SH-SY5Y (cell line): ENCODE results near the gene RPP14.

Experiments used
- GATA2 ChIP-seq: IDR thresholded peaks from 2 replicates; pipeline ENCODE4 v1.6.1; 2011; ENCODE audit warnings: mild to moderate bottlenecking, low read depth, low read length
- GATA3 ChIP-seq: IDR thresholded peaks from 2 replicates; pipeline ENCODE4 v1.6.1; 2011; ENCODE audit warnings: low read depth, mild to moderate bottlenecking, low read length, moderate library complexity

RPP14 gene

DNA sequence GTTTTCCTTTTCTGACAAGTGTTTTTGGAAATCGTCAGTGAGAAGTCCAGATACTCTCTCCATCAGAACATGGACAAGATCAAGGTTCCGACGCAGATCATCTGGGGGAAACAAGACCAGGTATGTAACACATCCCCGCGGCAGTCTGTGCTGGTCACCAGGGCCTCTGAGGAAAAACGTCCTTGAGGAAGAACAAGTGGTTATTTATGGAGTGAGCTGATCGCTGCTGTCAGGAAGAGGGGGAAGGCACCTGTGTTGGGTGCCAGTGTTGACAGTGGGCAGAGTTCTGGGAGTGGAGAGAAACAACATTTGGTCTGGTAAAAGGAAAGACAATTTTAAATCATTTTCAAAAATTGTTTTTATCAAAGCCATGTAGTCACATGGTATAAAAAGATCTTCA, 20.7 kb upstream of the RPP14 start:
- no peak for TF ChIP-seq GATA2
- TF ChIP-seq GATA3: no peak

DNA sequence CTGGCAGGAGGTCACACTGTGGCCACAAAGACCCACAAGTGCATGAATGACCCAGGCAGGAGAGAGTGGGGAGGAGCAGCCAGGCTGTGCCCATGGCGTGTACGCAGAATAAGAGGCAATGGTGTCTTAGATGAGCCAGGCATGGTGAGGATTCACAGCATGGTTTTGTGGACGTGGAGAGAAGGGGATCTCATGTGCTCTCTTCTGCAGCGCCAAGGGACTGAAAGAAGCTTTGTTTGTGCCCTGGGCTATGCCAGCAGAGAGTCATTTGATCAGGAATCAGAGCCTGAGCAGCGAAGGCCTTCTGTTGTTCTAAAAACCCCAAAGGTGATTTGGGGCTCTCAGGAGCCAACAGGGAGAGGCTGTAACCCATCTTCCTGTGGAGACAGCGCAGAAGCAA, 18.7 kb upstream of the RPP14 start:
- TF ChIP-seq GATA3: no peak
- TF ChIP-seq GATA2: no peak

DNA sequence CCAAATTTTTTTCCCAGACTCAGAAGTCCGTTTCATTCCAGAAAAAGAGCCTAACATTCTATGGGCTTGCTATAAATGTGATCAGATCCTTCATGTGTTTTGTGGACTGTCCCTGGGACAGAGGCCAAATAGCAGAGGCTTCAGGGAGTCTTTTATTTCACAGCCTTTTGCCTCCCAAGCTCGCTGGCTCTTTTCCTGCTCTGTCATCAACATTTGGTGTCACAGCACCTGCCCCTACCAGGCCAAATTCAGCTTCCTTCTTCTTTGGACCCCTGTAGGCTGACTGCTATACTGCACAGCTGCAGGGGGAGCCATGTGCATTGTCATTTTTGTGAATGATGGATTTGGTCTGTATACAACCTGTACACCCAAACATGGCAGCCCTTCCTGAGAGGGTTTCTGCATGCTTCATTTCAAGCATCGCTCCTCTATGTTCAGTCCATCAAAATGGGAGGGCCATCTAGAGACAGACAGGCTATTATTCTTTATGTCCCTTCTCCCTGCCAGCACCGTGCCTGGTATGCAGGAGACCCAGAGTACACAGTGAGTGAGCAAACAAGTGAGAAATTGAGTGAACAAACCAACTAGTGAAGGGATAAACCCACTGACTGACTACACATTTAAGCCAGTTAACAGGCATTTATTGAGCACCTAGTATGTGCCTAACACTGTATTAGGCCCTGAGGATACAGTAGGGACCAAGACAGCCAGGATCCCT, 17.9 kb upstream of the RPP14 start:
- TF ChIP-seq GATA3 (no peak), GATA2 (no peak)

DNA sequence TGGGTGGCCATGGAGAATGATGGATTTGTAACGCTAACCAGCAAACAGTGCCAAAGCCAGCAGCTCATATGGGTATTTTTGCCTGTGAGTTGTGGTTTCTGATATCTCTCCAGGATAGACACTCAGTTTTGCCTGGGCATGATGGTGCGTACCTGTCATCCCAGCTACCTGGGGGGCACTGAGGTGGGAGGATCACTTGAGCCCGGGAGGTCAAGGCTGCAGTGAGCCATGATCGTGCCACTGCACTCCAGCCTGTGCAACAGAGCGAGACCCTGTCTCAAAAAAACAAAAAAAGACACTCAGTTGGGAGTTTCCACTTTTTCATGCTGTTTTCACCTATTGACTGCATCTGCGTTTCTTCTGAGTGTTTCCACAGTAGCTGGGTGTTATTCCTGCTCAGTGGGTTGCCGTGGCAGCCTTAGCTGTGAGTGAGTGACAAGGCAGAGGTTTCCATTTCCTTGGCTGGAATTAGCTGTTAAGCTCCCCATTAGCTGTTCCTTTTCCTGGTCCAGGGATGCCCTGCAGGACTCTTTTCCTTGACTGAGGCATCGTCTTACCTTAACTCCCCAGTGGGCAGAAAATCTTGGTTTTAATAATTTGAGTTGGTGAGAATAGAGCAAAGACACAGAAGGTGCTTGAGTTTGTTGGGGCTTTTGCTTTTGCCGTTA, 14.2 kb upstream of the RPP14 start:
- TF ChIP-seq GATA3: no peak
- no peak for TF ChIP-seq GATA2

DNA sequence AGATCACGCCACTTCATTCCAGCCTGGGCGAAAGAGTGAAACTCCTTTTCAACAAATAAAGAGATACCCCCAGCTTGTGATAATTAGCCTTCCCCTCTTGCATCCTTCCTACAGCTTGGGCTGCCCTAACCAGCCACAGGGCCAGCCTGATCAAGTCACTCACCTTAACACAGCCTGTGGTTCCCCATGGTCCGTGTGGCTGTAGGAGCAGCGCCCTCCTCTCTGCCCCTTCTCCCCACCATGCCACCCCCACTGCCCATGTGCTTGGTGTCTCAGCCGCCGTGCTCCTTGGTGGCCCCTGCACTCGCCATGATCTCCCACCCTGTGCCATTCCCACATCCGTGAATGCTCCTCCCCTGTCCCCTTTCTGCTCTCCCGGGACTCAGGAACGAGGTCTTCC, 13.2 kb upstream of the RPP14 start:
- no peak for TF ChIP-seq GATA3
- TF ChIP-seq GATA2: no peak

DNA sequence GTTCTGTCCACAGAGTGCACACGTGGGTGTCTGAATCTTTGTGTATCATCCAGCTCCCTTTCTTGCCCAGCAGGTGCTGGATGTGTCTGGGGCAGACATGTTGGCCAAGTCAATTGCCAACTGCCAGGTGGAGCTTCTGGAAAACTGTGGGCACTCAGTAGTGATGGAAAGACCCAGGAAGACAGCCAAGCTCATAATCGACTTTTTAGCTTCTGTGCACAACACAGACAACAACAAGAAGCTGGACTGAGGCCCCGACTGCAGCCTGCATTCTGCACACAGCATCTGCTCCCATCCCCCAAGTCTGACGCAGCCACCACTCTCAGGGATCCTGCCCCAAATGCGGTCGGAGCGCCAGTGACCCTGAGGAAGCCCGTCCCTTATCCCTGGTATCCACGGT, 12.5 kb upstream of the RPP14 start:
- TF ChIP-seq GATA3: no peak
- TF ChIP-seq GATA2: no peak

DNA sequence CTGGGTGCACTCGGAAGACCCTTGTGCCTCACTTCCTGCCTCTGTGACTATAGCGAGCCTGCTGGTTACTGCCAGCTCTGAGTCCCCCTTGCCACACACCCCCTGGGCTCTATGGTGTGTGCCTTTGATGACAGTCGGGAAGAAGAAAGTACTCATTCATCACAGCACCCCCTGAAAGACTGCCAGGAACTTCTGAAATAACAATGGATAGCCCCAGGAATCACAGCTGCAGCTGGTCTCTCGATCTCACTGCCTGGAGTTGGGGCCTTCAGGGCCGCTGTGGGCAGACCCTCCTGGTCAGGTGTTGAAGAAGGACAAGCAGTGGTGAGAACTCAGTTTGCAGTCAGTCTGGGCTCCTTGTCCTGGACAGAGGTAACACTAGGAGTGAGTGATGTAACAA, 9.8 kb upstream of the RPP14 start:
- TF ChIP-seq GATA3: no peak
- no peak for TF ChIP-seq GATA2

DNA sequence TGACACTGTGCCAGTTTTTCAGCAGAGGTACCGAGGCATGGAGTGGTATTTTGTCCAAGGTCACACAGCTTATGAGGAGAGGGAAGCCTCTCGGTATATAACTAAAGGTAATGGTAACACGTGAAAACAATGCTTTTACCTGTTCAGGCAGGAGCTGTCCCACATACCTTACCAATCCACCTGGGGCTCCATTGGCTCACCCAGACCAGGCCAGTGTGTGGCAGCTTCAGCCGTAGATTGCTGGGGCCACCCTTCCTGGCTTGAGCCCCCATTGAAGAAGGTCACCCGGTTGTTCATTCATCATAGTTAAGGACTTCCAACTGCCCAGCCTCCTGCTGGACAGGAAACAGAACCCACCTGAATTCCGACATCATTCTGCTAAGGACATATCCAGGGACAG, 9.2 kb upstream of the RPP14 start:
- TF ChIP-seq GATA2: no peak
- no peak for TF ChIP-seq GATA3

DNA sequence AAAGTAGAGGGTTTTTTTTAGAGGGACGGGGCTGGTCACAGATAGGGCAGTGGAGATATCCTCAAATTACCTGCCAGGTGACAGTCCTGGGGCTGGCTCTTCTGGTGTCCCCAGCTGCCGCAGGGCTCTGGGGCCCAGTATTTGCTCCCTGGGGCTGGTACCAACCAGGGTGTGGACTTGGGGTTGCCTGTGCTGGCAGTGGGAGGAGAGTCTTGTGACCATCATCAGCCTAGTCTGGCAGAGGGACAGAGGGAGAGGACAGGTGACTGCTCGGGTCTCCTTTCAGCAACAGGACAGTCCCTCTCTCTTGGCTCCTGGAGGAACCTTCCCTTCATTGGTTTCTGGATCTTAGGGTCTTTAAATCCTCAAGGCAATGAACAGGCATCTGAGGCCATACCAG, 7.9 kb upstream of the RPP14 start:
- TF ChIP-seq GATA3 (no peak), GATA2 (no peak)

DNA sequence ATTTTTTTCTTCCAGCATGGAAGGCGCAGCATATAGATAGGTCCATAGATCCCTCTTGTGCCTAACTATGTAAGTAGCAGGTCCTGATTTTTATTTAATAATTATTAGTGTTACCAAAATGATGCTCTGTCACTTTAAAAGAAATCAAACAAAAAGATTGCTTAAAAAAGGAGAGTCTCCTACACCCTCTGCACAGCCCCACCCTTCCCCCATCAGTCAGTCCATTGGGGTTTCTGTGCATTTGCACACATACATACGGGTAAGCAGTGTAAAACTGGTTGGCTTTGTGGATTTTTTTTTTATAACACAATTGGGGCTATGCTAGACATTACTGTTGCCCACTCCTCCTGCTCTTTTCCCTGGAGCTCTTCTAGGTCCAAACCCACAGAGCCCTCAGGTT, 7.0 kb upstream of the RPP14 start:
- no peak for TF ChIP-seq GATA2
- TF ChIP-seq GATA3: no peak

DNA sequence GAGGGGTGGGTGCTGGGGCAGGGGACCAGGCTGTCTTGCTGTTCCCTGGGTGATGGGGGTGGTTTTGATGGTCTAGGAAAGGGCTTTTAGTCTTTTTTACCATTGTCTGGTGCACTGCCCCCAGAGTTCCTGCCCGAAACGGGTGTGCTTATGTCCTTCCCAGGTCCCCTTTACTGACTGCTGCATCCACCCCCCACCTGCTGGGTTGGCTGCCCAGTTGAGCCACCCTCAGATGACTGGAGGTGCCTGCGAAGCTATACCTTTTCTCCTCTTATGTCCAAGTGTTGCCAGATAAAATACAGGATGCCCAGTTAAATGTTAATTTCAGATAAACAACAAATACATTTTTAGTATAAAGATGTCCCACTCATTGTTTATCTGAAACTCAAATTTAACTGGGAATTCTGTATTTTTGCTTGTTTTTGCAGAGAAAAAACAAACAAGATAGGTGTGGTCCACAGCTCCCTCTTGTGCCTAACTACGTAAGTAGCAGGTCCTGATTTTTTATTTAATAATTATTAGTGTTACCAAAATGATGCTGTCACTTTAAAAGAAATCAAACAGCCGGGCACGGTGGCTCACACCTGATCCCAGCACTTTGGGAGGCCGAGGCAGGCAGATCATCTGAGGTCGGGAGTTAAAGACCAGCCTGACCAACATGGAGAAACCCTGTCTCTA, 6.1 kb upstream of the RPP14 start:
- no peak for TF ChIP-seq GATA3
- TF ChIP-seq GATA2: no peak

DNA sequence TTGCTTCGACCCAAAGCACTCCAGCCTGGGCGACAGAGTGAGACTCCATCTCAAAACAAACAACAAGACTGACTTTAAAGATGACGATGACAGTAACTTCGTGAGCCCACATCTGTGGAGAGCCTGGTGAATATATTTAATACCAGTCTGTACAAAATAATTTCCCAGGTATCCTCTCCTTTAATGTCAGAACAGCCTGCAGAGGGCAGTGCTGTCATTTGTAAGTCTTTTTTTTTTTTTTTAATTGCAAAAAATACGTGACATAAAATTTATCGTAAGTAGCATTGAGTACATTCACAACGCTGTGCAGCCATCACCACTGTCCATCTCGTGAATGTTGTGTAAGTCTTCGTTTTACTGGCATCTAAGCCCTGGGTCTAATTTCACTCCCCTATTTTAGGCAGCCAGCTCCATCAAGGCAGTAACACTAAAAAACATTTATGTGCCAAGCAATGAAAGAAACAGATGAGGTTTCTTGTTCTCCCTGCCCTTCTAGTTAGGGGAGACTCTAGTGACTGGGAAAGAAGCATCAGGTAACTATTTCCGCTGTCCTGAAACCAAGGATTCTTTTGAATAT, 1.7 kb downstream of the RPP14 start:
- TF ChIP-seq GATA3 (no peak), GATA2 (no peak)

DNA sequence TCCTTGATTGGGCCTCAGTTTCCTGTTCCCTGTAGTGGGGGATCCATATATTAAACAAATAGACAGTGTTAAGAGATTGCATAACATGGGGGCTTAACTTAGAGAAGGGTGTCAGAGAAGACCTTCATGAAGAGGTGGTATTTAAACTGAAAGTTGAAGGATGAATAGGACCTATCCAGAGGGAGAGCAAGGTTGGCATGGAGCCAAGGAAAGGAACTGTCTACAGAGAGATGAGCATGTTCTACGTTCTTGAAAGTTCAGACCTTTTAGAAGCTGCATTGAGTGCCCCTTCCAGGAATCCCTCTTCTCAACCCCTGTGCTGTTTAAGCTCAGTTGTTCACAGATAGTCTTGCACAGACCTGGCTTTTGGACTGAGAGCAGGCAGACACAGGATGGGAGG, 2.7 kb downstream of the RPP14 start:
- TF ChIP-seq GATA3 (no peak), GATA2 (no peak)

DNA sequence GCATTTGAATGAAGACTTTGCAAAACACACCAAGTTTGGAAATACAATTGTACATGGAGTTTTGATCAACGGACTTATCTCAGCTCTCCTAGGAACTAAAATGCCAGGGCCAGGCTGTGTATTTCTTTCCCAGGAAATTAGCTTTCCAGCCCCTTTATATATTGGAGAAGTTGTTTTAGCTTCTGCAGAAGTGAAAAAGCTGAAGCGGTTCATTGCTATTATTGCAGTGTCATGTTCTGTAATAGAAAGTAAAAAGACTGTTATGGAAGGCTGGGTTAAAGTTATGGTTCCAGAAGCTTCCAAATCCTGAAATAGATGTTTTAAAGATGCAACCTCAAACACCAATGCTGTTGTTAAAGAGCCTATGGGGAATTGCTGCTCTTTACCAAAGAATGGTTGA, 11.8 kb downstream of the RPP14 start:
- TF ChIP-seq GATA2 (no peak), GATA3 (no peak)

DNA sequence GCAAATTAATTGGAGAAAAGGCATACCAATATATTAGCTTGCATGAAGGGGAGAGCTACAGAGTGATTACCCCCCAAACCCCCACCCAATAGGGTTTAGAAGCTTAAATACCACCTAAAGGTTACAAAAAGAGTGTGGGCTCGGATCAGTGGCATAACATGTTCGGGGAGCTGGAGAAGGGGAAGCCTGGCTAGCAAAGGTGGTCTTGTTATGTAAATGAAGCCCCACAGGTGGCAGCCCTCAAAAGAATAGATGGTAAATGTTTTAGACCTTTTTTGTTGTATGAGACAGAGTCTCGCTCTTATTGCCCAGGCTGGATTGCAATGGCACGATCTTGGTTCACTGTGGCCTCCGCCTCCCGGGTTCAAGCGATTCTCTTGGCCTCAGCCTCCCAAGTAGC, 15.7 kb downstream of the RPP14 start:
- no peak for TF ChIP-seq GATA2
